CD1c-positive myeloid dendritic cell (primary cell): ENCODE measurements around the gene GRAP.
"Not testable (repeated sequence)": the region's sequence is repeated elsewhere in the genome, so short reads cannot be mapped to it uniquely, and the experiment has no call there.

Experiments
- DNase-seq: peaks from one replicate; pipeline ENCODE4 v3.0.0-alpha.2; 2016; ENCODE audit errors: extremely low spot score

Gene GRAP

DNA sequence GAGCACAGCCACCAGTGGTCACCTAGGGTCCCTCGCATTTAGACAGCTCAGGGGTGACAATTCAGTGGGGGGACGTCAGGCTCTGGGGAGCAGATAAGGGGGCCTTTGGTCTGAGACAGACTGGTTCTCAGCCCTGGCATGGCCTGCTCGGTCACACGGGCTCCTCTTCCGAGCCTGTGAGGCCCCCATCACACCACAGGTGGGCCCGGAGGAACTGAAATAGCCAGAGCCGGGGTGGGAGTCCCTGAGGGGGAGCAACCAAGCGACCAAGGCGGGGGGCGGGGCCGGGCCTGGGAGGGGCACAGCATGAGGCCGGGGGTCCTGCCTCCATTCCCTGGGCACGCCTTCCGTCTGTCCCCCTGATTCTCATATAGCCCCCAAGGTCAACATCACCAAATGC is 4.4 kb downstream of the GRAP start:
- not testable (repeated sequence) for DNase-seq

DNA sequence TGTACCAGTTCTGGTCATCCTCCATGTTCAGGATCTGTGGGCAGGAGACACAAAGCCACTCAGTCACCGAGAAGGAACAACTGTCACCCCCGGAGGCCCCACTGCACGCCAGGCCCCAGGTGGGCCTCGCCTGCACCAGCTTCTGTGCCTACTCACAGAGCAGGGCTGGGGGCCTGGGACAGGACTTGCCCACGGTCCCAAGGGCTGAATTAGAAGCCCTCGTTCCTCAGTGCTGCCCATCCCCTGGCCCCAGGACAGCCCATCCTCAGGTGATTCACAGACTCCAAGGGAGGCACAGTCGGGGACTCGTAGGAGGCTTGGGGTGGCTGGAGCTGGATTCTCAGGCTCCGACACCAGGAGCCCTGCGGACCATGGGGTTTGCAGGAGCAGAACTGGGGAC is 4.9 kb downstream of the GRAP start:
- not testable (repeated sequence) for DNase-seq

DNA sequence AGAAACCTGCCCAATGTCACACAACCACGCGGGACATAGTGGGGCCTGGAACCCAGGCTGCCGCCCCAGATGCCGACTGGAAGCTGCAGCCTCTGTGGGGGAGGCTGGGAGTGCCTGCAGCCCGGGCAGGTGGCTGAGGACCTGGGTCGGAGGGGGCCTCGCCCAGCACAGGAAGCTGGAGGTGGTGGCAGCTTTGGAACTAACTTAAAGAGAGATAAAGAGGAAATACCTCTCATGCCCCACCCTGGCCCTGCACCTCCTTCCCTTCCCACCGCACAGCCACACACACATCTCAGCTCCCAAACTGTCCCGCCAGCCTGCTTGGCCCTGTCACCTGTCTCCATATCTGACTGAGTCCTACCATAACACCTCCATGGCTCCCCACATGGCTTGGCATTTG is 6.4 kb downstream of the GRAP start:
- not testable (repeated sequence) for DNase-seq

DNA sequence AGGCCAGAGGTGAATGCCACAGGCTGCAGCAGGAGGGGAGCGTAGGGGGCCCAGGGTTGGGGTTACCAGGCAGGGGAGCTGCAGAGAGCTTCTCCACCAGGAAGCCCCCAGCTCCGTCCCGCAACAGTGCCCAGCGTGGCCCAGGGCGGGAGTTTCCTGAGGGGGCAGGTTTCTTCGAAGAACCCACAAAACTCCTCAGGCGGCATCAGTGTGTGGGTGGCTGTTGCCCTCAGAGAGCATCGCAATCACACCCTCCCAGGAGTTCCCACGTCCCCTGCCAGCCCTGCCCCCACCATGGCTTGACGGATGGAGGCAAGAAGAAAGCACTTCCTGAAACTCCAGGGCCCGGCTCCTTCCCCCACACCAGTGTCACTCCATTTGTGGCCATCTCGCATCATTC is 8.0 kb downstream of the GRAP start:
- not testable (repeated sequence) for DNase-seq

DNA sequence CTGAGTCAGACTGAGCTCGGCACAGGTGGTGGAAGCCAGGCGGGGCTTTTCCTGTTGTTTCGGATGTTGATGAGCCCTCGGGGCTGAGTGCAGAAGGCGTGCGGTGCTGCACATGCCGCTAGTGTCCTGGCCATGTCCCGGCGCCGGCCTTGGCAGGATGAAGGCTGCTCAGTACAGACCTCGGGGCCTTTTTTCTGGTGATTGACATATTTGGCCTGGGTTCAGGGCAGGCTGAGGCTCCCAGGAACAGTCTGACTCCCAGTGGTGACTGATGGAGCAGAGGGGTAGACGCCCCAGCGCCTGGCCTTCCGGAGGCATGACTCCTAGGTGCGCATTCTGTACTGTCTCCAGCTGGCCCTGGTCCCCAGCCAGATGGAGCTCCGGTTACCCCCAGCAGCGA is 8.8 kb downstream of the GRAP start:
- DNase-seq, result not testable (repeated sequence)

DNA sequence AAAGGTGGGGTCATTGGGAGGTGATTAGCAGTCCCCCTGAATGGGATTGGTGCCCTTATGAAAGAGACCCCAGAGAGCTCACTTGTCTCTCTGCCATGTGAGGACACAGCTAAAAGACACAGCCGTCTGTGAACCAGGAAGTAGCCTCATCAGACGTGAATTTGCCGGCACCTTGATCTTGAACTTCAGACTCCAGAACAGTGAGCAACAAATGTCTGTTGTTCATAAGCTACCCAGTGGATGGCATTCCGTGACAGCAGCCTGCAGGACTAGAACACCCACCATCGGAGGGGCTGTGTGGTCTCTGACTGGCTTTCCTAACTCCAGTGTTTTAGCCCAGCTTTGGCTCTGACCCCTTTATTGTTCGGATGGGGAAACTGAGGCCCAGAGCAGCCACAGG is 9.2 kb downstream of the GRAP start:
- DNase-seq, result not testable (repeated sequence)

DNA sequence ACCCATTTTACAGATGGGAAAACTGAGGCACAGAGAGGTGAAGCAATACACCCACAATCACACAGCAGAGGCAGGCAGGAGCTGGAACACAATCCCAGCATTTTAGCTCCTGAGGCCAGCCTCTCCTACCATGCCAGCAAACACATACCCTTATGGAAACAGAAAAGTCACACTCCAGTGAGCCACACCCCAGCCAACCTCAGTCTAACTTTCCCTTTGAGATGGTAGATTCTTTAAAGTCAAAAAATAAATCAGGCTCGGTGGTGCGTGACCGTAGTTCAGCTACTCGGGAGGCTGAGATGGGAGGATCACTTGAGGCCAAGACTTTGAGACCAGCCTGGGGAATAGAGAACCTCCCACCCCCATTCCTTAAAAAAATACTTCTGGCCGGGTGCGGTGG is 10.6 kb downstream of the GRAP start:
- DNase-seq, result not testable (repeated sequence)

DNA sequence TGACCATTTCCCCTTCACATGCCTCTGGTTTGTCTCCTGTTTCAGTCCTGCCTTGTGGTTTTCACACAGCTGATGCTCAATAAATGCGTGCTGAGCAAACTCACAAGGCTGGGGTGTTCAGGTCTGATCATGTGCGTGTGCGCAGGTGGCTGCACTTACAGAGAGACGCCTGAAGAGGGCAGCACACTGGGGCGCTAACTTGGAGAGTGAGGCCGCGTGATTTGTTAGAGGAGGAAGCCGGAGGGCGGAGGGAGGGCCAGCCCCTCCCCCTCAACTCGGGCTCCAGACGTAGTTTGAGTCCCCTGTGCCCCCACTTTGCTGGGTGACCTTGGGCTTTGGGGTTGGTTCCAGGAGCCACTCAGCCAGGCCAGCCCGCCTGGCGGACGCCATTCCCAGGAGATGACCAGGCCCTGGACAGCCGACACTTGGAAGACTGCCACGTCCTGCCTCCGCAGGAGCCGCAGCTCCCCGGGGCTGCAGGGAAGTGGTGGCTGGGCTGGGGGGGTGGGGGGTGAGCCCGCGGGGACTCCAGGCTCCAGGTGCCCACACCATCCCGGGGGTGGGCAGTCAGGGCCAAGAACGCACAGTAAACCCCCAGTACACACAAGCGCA is 14.3 kb downstream of the GRAP start:
- DNase-seq, result not testable (repeated sequence)

DNA sequence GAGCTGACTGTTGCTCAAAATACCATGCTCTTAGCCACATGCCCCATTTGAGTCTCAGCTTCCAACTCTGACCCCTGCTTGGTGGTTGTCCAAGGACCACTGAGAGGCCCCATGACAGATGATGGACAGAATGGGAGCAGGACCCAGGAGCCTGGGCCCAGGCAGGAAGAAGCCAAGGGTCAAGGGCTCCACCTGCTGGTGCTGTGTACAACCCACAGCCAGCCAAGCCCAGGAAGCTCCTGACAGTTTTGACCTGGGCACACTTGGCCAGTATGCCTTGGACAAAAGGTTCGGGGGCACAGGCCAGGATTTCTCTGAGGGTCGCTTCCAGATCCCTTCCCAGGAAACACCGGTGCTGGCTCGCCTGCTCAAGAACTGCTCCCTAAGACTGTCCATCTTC is 15.0 kb downstream of the GRAP start:
- not testable (repeated sequence) for DNase-seq

DNA sequence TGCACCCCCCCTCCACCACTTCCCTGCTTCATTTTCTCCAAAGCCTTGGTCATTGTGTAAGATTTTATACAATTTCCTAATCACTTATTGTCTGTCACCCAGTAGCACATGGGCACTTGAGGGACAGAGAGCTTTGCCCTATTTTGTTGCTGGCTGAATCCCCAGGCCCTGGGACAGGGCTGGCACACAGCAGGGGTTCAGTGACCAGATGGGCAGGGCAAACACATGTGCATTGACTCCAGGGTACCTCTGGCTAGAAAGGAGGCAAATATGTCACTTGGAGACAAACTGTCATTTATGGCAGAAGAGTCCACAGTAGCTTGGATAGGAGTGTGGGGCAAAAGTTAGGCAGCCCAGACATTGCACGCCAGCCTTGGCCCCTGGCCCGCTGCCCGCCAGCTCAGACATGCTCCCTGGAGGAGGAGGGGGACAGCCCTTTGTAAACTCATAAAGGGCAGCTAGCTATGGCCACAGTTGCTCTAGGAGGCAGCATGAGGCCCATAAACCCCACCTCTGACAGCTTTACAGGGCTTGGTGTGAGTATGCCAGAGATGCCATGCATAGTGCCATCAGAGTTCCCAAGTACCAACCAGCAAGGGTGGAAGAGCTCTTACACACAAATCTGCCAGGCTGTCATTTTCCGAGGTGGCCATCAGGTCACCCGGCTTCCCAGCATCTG is 15.8 kb downstream of the GRAP start:
- not testable (repeated sequence) for DNase-seq

DNA sequence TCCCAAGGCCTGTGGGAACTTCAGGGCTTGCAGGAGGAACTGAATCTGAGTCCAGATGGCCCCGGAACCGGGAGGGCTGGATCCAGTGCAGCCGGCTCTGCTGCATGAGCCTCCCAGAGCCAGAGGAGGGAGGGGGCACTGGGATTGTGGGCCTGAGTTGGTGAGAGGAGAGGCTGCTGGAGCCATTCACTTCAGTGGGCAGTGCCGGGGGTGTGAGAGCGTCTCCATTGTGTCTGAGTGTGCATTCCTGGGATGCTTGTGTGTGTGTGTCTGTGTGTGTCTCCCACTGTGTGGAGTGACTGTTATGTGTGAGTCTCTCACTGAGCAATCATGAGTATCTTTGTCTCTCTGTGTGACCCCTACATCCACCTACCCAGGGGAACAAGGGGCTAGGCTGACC is 17.0 kb downstream of the GRAP start:
- DNase-seq, result not testable (repeated sequence)

DNA sequence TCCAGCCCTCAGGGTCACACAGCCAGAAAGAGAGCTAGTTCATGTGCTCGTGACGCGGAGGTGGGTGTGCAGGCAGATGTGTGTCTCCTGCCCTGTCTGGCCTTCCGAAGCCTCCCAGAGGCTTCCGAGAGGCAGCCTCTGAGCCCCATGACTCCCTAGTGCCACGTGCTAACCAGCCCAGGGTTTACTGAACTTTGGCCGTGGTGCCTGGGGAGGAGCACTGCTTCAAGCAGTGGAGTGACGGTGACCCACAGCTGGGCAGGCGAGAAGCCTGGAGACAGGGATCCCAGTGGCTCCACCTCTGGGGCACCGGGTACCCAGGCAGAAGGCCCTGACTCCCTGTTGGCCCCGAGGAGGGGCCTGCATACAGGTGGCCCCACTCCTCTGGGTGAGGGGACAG is 18.1 kb downstream of the GRAP start:
- DNase-seq, result not testable (repeated sequence)

DNA sequence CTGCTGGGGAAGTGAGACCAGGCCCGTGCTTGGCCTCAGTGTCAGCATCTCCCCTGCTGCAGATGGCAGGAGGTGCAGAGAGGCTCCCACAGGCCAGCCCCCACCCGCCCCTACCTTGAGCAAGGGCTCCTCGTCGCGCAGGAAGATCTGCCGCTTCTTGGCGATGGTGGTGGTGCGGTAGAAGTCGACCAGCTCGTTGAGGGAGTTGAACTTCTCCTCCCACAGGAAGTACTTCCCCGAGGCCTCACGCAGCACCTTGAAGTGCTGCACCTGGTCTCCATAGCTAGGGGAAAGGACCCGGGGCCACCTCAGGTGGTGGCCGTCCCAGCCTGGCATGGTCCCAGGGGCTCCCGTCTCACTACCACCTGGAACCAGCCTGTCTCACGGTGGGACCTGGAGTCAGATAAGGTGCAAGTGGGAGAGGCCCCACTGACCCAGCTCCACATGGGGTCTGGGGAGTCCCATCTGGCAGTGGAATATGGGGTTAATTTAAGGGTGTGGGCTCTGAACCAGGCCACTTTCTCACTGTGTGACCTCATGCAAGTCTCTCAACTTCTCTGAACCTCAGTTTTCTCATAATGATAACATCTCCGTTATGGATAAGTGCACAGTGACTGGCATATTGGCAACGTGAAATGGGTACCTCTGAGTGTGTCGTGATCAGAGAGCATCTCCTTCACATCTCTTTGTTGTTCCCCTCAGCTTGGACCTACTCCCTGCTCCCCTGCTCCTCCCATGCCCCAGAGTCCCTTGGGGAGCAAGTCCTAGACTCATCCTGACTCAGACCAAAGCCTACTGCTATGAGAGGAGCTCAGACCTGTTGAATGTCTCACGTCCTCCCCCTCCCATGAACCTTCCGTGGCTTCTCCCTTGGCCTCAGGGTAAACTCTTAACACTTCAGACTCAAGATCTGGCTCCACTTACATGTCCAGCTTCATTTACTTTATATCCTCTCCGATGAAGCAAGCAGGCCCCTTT is 22.4 kb downstream of the GRAP start:
- no peak for DNase-seq

DNA sequence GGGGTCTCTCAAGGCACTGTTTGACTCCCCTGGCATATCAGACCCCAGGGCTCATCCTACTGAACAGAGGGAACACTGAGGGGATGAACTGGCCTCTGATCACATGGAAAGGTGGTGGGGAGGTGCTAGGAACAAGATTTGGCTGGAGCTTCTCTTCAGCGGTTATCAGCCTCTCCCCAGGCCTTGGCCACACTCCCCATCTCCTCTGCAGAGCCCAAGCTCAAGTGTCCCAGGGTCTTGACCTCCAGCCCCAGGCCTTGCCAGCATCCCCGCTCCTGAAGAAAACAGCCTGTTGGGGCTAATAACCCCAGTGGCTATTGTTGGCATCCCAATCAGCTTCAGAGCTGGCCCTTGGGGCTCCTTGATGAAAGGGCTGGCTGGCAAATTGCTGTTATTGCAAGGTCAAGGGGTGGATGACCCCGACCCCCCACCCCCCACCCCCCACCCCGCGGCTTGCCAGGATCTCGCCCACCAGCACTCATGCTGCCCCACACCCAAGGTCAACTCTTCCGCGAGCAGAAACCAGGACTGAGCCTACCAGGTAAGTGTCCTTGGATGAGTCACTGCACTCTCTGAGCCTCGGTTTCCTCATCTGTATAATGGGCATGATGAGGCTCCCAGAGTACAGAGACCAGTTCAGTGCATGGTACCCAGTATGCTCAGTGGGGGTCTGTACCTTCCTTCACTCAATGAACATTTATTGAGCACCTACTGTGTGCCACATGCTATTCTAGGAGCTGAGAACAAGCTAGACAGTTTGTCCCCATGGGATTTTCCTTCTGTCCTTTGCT is 23.4 kb downstream of the GRAP start:
- DNase-seq, result no peak

DNA sequence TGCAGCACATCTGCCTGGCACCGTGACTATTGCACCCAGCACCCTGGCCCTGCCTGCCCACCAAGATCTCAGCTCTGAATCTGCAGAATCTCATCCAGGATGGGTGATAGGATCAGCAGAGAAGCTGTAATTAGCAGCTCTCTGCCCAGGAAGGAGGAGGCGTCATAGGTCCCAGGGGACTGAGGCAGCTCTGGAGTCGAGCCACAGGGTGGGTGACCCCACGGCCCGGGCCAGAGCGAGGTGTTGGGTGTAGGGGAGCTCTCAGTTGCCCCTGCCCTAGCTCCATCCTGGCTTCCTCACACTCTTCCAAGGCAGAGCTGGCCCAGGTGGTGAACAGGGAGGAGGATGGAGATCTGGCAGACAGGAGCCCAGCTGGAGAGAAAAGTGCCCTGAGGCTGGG is 24.0 kb downstream of the GRAP start:
- DNase-seq, result no peak

DNA sequence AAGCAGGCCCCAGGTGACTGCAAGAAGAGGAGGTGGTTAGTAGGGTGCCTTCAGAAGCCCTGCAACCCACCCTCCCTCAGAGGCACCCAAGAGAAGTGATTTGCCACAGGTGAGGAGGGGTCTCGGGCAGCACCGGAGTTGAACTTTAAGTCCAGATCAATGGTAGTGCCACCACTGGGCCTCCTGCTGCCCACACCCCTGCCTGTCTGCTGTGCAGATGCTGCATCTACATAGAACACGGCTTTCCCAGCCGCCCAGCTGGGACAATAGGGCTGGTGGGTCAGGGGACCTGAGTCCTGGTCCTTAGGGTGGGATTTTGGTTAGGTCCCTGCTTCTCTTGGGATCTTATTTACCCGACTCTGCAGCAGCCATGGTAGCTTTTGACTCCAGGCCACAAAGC is 24.6 kb downstream of the GRAP start:
- DNase-seq, result no peak

DNA sequence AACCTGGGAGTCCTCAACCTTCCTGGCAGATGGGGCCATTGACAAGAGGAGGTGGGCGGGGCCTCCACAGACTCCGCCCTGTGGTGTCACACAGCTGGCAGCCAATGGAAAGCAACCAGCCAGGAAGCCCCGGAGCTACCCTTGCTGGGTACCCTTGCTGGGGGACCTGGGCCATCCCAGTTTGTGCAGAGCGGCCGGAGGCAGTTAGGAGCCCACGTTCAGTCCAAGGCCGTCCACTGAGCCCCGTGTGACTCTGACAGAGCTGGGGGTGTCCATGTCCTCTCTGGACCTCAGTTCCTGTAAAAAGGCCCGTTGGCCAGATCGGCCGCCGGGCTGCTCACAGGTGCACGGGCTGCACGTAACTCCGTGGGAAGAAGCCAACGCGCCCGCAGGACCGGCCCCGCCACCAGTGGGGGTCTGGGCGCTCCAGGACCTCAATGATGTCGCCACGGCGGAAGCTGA is 25.1 kb downstream of the GRAP start:
- DNase-seq, result no peak

DNA sequence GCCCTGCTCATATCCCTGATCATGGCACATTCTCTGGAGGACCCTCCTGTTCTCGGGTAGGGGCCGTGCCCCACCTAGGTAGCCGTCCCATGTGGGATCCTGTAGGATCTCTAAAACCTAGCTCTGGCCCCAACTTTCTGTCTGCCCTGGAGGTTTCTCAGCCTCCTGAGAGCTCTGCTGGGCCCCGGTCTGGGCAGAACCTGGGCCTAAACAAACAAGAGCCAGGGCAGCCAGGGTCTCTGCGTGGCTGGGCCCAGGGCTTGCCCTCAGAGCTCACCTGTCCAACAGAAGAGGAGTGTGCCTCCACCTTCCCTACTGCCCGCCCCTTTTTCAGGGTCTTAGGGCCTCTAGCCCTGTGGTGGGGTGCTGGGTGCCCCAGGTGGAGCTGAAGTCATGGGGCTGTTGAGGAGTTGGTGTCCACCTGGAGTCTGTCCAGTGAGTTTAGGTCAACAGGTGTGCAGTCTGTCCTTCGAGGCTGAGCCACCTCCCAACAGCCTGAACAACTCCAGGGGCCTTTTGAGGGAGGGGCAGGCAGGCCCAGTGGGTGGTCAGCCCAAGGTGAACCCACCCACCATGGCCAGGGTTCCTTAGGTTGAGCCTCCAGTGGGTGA is 25.6 kb downstream of the GRAP start:
- DNase-seq, result not testable (repeated sequence)

DNA sequence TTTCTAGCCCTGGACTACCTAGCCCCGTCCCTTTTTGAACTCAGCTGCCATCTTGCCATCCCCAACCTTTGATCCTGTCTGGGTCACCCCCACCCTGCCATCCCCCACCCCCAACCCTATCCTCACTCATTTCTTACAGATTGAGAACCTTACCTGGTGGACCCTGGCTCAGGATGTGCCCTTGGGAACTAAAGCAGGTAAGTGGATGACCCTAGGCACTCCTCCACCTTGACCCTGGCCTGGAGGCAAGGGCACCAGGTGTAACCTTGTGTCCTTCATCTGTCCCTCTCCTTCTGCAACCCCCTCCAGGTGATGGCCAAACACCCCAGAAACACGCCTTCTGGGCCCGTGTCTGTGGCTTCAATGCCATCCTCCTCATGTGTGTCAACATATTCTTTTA is 26.7 kb downstream of the GRAP start:
- no peak for DNase-seq

DNA sequence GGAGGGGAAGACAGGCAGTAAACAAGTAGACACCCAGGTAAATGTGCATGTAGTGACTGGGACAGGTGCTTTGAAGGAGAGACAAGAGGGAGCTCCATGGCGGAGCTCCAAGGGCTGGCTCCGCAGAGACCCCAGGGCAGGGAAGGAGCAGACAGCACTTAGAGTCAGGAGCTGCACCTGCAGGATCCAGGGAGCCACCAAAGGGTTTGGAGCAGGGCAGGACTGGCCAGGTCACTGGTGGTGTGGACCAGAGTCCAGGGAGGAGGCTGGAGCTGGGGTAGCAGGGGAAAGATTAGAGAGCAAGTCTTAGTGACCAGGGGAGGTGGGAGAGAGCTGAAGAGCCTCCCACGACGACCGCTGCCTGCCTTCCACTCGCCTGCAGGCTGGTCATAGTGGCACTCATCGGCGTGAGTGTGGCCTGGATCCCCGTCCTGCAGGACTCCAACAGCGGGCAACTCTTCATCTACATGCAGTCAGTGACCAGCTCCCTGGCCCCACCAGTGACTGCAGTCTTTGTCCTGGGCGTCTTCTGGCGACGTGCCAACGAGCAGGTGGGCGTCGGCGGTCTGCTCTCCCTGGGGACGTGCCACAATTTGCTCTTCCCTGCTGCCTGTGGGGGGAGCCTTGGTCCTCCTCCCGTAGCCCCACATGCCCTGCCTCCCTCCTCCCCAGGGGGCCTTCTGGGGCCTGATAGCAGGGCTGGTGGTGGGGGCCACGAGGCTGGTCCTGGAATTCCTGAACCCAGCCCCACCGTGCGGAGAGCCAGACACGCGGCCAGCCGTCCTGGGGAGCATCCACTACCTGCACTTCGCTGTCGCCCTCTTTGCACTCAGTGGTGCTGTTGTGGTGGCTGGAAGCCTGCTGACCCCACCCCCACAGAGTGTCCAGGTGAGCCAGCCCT is 27.5 kb downstream of the GRAP start:
- DNase-seq, result no peak
